ENCODE measurements around the gene UBXN10.

GRCh38 chr1:20184997-20185833 lies 681 bp upstream of the UBXN10 start:
- no peak for TF ChIP-seq POLR2AphosphoS5 (IDR thresholded peaks at IDR 0.05; ENCODE audit: low read depth, low read length)
- TF ChIP-seq POLR2A (IDR thresholded peaks at IDR 0.05; ENCODE audit: low read depth, low read length), result no peak
- TF ChIP-seq TAF1 (IDR thresholded peaks at IDR 0.05; ENCODE audit: low read depth, low read length), result no peak

All from GM12891 (cell line).